Tibial nerve (tissue), 4 donors: ENCODE data around the gene UBE3A. TPM values are rescaled to one million over a fixed set of nuclear protein-coding genes. Genes with fewer than 3 reads are reported as not detected.

Source experiments
- DNase-seq, 2 donors: peaks; one replicate each; pipeline ENCODE4 v3.0.0-alpha.2; 2019; ENCODE audit warnings: low spot score in 2 of 2
- H3K27ac ChIP-seq, 4 donors: fragments of 200-600 bp; sonication (generic) in 3 of 4; one replicate each; pipeline ENCODE4 v1.5.1; 2017 to 2019; ENCODE audit warnings: mild to moderate bottlenecking in 1 of 4
- H3K27me3 ChIP-seq, 2 donors: fragments of 200-600 bp; sonication (generic) in 1 of 2; one replicate each; pipeline versions ENCODE4 v1.5.1 to v1.6.0; 2017 to 2019
- H3K36me3 ChIP-seq, 3 donors: fragments of 200-600 bp; sonication (generic); one replicate each; pipeline ENCODE4 v1.5.1; 2018 to 2019
- H3K4me1 ChIP-seq, 4 donors: fragments of 200-600 bp; sonication (generic) in 3 of 4; one replicate each; pipeline ENCODE4 v1.5.1; 2017 to 2019
- H3K4me3 ChIP-seq, 4 donors: fragments of 200-600 bp; sonication (generic) in 3 of 4; one replicate each; pipeline ENCODE4 v1.5.1; 2017 to 2019; ENCODE audit warnings: mild to moderate bottlenecking in 1 of 4, moderate library complexity in 1 of 4
- H3K9me3 ChIP-seq, 4 donors: fragments of 200-600 bp; sonication (generic) in 3 of 4; one replicate each; pipeline ENCODE4 v1.5.1; 2017 to 2019
- CTCF ChIP-seq, 5 experiments: fragments of 200-600 bp in 3 of 5; fragments of 450-650 bp in 2 of 5; sonication (generic) in 3 of 5; IDR thresholded peaks; one replicate each; pipeline ENCODE4 v1.5.1; 2016 to 2019; ENCODE audit warnings: antibody characterized with exemption in 5 of 5, mild to moderate bottlenecking in 3 of 5, moderate library complexity in 2 of 5
- EP300 ChIP-seq, 2 donors: sonication (generic); formaldehyde crosslinking; IDR thresholded peaks; one replicate each; pipeline ENCODE4 v1.6.1; 2017; ENCODE audit warnings: antibody characterized with exemption in 2 of 2, mild to moderate bottlenecking in 1 of 2
- POLR2A ChIP-seq, 2 donors: fragments of 450-650 bp; IDR thresholded peaks; one replicate each; pipeline ENCODE4 v1.6.1; 2017; ENCODE audit warnings: antibody characterized with exemption in 2 of 2, mild to moderate bottlenecking in 2 of 2, moderate library complexity in 2 of 2
- WGBS, 2 donors: methylation state at CpG; one replicate each; pipeline ENCODE4 v1.1.5; 2018; 5-methylcytosine and 5-hydroxymethylcytosine counted together
- total RNA-seq, 4 donors: library from RNA; depleted of rRNA; stranded (reverse); fragments of >200 nt; gene quantifications; one replicate each; pipeline ENCODE4 v1.1.0, GENCODE V29; 2016

UBE3A gene
- total RNA-seq, 4 donors from 2014 or later: 63.0 to 83.0 (median 77.1) TPM

GRCh38 chr15:25325187-25325586 lies 113.6 kb downstream of the UBE3A start:
- H3K9me3 ChIP-seq: peaks cover 0 to 20% (median 7%) of the 10 kb centered on the region in 4 donors
- no peak for DNase-seq
- WGBS, 2 donors: 47 to 76% methylated on average over 1 of the region's 1 CpG

GRCh38 chr15:25323420-25323819 lies 115.4 kb downstream of the UBE3A start:
- 79 to 100% methylated on average over 1 of the region's 1 CpG for WGBS, 2 donors
- Histone ChIP-seq H3K27ac (no peak overlapping the region), H3K36me3 (peaks cover 0 to 17% (median 0%) of the 10 kb centered on the region in 3 donors), H3K27me3 (no peaks in the 10 kb centered on the region), H3K4me1 (no peaks in the 10 kb centered on the region), H3K9me3 (peaks cover 0 to 36% (median 10%) of the 10 kb centered on the region in 4 donors), H3K4me3 (no peak overlapping the region)
- TF ChIP-seq CTCF (IDR thresholded peaks at IDR 0.05) (no peak), POLR2A (IDR thresholded peaks at IDR 0.05) (no peak), EP300 (IDR thresholded peaks at IDR 0.05) (no peak)
- no peak for DNase-seq

More at GRCh38 chr15:25325187-25325586, 113.6 kb downstream of the UBE3A start:
- Histone ChIP-seq H3K27me3 (no peaks in the 10 kb centered on the region), H3K4me3 (no peak overlapping the region), H3K27ac (no peak overlapping the region), H3K36me3 (peaks cover 0 to 17% (median 0%) of the 10 kb centered on the region in 3 donors), H3K4me1 (no peaks in the 10 kb centered on the region)
- TF ChIP-seq CTCF (IDR thresholded peaks at IDR 0.05) (no peak), EP300 (IDR thresholded peaks at IDR 0.05) (no peak), POLR2A (IDR thresholded peaks at IDR 0.05) (no peak)

GRCh38 chr15:25287823-25288222 lies 151.0 kb downstream of the UBE3A start:
- Histone ChIP-seq H3K36me3 (no peaks in the 10 kb centered on the region), H3K27ac (no peak overlapping the region), H3K4me3 (no peak overlapping the region), H3K4me1 (no peaks in the 10 kb centered on the region), H3K9me3 (peaks cover 0 to 21% (median 0%) of the 10 kb centered on the region in 4 donors), H3K27me3 (no peaks in the 10 kb centered on the region)
- TF ChIP-seq EP300 (IDR thresholded peaks at IDR 0.05) (no peak), POLR2A (IDR thresholded peaks at IDR 0.05) (no peak), CTCF (IDR thresholded peaks at IDR 0.05) (no peak)
- WGBS, 2 donors: 78 to 91% methylated on average over 3 of the region's 3 CpGs
- no peak for DNase-seq
